ENCODE measurements around the gene LIPE.

GRCh38 chr19:42378225-42379215 is 48.7 kb downstream of the LIPE start:
- TF ChIP-seq ELF4 (CRISPR knock-in tag; IDR thresholded peaks at IDR 0.05; ENCODE audit: low read depth) (no peak), CTCF (IDR thresholded peaks at IDR 0.05) (no peak), ESRRA (CRISPR knock-in tag; IDR thresholded peaks at IDR 0.05; ENCODE audit: borderline replicate concordance) (no peak), IRF2 (CRISPR knock-in tag; IDR thresholded peaks at IDR 0.05; ENCODE audit: borderline replicate concordance, low read depth) (no peak), JUN (CRISPR knock-in tag; IDR thresholded peaks at IDR 0.05) (no peak), TP53 (CRISPR knock-in tag; IDR thresholded peaks at IDR 0.05) (no peak), FOXK1 (CRISPR knock-in tag; IDR thresholded peaks at IDR 0.05) (no peak), ATF2 (CRISPR knock-in tag; IDR thresholded peaks at IDR 0.05; ENCODE audit: borderline replicate concordance, low read depth) (no peak), NFE2L1 (CRISPR knock-in tag; IDR thresholded peaks at IDR 0.05) (no peak)
- TF ChIP-seq, protein P1, sequence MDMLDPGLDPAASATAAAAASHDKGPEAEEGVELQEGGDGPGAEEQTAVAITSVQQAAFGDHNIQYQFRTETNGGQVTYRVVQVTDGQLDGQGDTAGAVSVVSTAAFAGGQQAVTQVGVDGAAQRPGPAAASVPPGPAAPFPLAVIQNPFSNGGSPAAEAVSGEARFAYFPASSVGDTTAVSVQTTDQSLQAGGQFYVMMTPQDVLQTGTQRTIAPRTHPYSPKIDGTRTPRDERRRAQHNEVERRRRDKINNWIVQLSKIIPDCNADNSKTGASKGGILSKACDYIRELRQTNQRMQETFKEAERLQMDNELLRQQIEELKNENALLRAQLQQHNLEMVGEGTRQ (CRISPR knock-in tag; IDR thresholded peaks at IDR 0.05) = no peak
- TF ChIP-seq, protein P2, sequence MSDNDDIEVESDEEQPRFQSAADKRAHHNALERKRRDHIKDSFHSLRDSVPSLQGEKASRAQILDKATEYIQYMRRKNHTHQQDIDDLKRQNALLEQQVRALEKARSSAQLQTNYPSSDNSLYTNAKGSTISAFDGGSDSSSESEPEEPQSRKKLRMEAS (CRISPR knock-in tag; IDR thresholded peaks at IDR 0.05) = no peak
